SH-SY5Y (cell line): ENCODE measurements around the gene TRMT11.

Source experiments
- GATA2 ChIP-seq: IDR thresholded peaks from 2 replicates; pipeline ENCODE4 v1.6.1; 2011; ENCODE audit warnings: mild to moderate bottlenecking, low read depth, low read length
- GATA3 ChIP-seq: IDR thresholded peaks from 2 replicates; pipeline ENCODE4 v1.6.1; 2011; ENCODE audit warnings: low read depth, mild to moderate bottlenecking, low read length, moderate library complexity

- TF ChIP-seq GATA2: no peak
- TF ChIP-seq GATA3: no peak
Measured at GRCh38 chr6:126042001-126042419, 55.7 kb downstream of the TRMT11 start.
